Measurements from ENCODE around the gene CHODL. TPM values are rescaled to one million over a fixed set of nuclear protein-coding genes. Genes with fewer than 3 reads are reported as not detected.

Gene CHODL
- total RNA-seq, 1 experiment from 2014 or later: 3.4 TPM

DNA sequence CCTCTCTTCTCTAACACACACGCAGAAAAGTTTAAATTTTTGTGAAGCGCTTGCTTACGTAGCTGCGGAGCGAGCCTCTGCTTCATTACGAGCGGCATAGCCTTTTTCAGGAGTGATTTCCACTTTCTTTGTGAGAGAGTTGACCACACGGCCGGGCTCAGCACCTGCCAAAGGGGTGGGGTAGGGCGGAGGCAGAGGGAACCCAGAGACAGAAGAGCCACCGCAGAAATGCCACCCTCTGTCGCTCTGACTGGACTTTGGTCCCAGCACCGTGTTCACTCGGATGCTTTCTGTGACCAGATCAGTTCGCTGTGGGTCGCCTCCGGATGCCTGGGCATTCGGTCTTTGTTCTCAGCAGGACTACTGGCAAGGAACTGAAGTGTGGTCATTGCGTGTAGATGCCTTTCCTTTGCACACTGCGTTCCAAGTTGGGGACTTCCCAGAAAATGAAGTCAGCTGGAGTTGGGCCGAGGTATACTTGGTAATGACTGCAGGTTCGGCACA, 883 bp downstream of the CHODL start:
- H3K27me3 Mint-ChIP-seq (ENCODE audit: low read depth): peaks cover 46% of the 10 kb centered on the region

More for the DNA sequence above, 883 bp downstream of the CHODL start:
- H3K79me1 ChIP-seq (ENCODE audit: insufficient read depth, low read depth, low read length, poor library complexity, severe bottlenecking): no peaks in the 10 kb centered on the region
- H3K9me3 ChIP-seq (ENCODE audit: control insufficient read depth, low read depth, low read length): no peaks in the 10 kb centered on the region
- no peaks in the 10 kb centered on the region for H3K79me2 ChIP-seq (ENCODE audit: insufficient read depth, low read length)
- no peak overlapping the region for H3K27ac ChIP-seq (ENCODE audit: insufficient read length, low read depth, low read length)
- no peak overlapping the region for H3K56ac ChIP-seq (ENCODE audit: insufficient read length, low read depth, low read length)
- no peaks in the 10 kb centered on the region for H3K4me1 ChIP-seq (ENCODE audit: insufficient read depth, low read length)
- H3K14ac ChIP-seq (ENCODE audit: insufficient read depth, low read length): no peak overlapping the region
- H2BK12ac ChIP-seq (ENCODE audit: insufficient read length, low read depth, low read length): no peak overlapping the region
- H3K23me2 ChIP-seq (ENCODE audit: insufficient read length, low read depth, low read length, poor library complexity, severe bottlenecking): peaks cover 13% of the 10 kb centered on the region
- H4K8ac ChIP-seq (replicated peaks; ENCODE audit: insufficient read length, low read depth, low read length): no peak overlapping the region
- no peak for DNase-seq
- H3K23ac ChIP-seq (ENCODE audit: insufficient read length, low read depth, low read length): no peak overlapping the region
- Mint-ChIP-seq H3K4me3 (peak overlapping the region; percentile 64 to 90), H3K36me3 (ENCODE audit: insufficient read depth in 1 of 3, low read depth in 3 of 3) (no peaks in the 10 kb centered on the region), H3K4me1 (peaks cover 7 to 13% of the 10 kb centered on the region in 2 experiments; a peak in 3 of 4 replicates), H3K9me3 (peaks cover 0 to 4% of the 10 kb centered on the region in 2 experiments; a peak in 2 of 5 replicates), H3K27ac (no peak overlapping the region)
- no peak overlapping the region for H4K91ac ChIP-seq (ENCODE audit: insufficient read length, low read depth, low read length)
- no peak overlapping the region for H2BK120ac ChIP-seq (ENCODE audit: low read depth, low read length, poor library complexity, severe bottlenecking)
- no peak overlapping the region for H3T11ph ChIP-seq (ENCODE audit: low read length)
- no peak overlapping the region for H3K18ac ChIP-seq (ENCODE audit: insufficient read length, low read depth, low read length)
- TF ChIP-seq, protein P1, sequence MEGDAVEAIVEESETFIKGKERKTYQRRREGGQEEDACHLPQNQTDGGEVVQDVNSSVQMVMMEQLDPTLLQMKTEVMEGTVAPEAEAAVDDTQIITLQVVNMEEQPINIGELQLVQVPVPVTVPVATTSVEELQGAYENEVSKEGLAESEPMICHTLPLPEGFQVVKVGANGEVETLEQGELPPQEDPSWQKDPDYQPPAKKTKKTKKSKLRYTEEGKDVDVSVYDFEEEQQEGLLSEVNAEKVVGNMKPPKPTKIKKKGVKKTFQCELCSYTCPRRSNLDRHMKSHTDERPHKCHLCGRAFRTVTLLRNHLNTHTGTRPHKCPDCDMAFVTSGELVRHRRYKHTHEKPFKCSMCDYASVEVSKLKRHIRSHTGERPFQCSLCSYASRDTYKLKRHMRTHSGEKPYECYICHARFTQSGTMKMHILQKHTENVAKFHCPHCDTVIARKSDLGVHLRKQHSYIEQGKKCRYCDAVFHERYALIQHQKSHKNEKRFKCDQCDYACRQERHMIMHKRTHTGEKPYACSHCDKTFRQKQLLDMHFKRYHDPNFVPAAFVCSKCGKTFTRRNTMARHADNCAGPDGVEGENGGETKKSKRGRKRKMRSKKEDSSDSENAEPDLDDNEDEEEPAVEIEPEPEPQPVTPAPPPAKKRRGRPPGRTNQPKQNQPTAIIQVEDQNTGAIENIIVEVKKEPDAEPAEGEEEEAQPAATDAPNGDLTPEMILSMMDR (conservative IDR thresholded peaks at IDR 0.05): no peak
- no peak overlapping the region for H4K5ac ChIP-seq (ENCODE audit: insufficient read length, low read depth, low read length)
- no CpG with 5 or more reads among the region's 22 CpGs for WGBS (ENCODE audit: extremely low coverage, insufficient read length, low lambda C conversion rate)
- H2BK15ac ChIP-seq (ENCODE audit: low read depth, low read length): no peak overlapping the region
- no peak overlapping the region for H2AFZ ChIP-seq (ENCODE audit: low read length)
- no peak overlapping the region for H3K9ac ChIP-seq (ENCODE audit: extremely low read depth, insufficient read length, low read length)
- H2BK20ac ChIP-seq (ENCODE audit: low read depth, low read length, poor library complexity, severe bottlenecking): no peak overlapping the region
- peaks cover 22% of the 10 kb centered on the region for H3K27me3 ChIP-seq (ENCODE audit: insufficient read depth, low read length)
- H2AK5ac ChIP-seq (ENCODE audit: insufficient read length, low read length): no peak overlapping the region
- H2BK5ac ChIP-seq (ENCODE audit: insufficient read length, low read length): no peak overlapping the region
- H4K20me1 ChIP-seq (ENCODE audit: control insufficient read depth, insufficient read depth, insufficient read length): no peaks in the 10 kb centered on the region
- peak overlapping the region; percentile 29 for H3K4me2 ChIP-seq (ENCODE audit: insufficient read depth, insufficient read length, low read length)
- H3K4ac ChIP-seq (ENCODE audit: low read depth, low read length): no peak overlapping the region

All from H9 (cell line).